GM23338 (cell line): ENCODE data around the gene RABGAP1L. TPM values are rescaled to one million over a fixed set of nuclear protein-coding genes. Genes with fewer than 3 reads are reported as not detected.

ENCODE experiments used
- ATAC-seq: fragments of 200-7000 bp; cut with Tn5 transposase; 3 replicates; pipeline ENCODE4 v1.9.1; 2020
- DNase-seq: peaks from one replicate; pipeline ENCODE4 v3.0.0-alpha.2; 2015; ENCODE audit warnings: low spot score
- H2AFZ ChIP-seq: fragments of 200-600 bp; sonication (generic); 2 replicates; pipeline ENCODE4 v1.8.0; 2016; ENCODE audit warnings: antibody characterized with exemption, mild to moderate bottlenecking, moderate library complexity
- H3F3A ChIP-seq: fragments of 200-600 bp; sonication (generic); replicated peaks from 2 replicates; pipeline ENCODE4 v1.8.0; 2017; ENCODE audit warnings: antibody characterized with exemption, mixed run types, low read depth
- H3K27ac ChIP-seq: fragments of 200-600 bp; sonication (generic); 2 replicates; pipeline ENCODE4 v1.6.1; 2016; ENCODE audit warnings: low read depth
- H3K27me3 ChIP-seq: fragments of 200-600 bp; sonication (generic); 2 replicates; pipeline ENCODE4 v1.8.0; 2016; ENCODE audit warnings: mild to moderate bottlenecking, mixed run types, moderate library complexity; ENCODE audit not compliant: insufficient read depth
- H3K36me3 ChIP-seq: fragments of 200-600 bp; sonication (generic); 2 replicates; pipeline ENCODE4 v1.8.0; 2016; ENCODE audit warnings: mild to moderate bottlenecking; ENCODE audit not compliant: insufficient read depth
- H3K4me1 ChIP-seq: fragments of 200-600 bp; sonication (generic); 2 replicates; pipeline ENCODE4 v1.8.0; 2016; ENCODE audit warnings: mild to moderate bottlenecking, moderate library complexity; ENCODE audit not compliant: insufficient read depth
- H3K4me2 ChIP-seq: fragments of 200-600 bp; sonication (generic); 2 replicates; pipeline ENCODE4 v1.7.1; 2017; ENCODE audit warnings: mixed run types
- H3K4me3 ChIP-seq: fragments of 200-600 bp; sonication (generic); 2 replicates; pipeline ENCODE4 v1.6.1; 2016; ENCODE audit warnings: mixed run types
- H3K79me2 ChIP-seq: fragments of 200-600 bp; sonication (generic); replicated peaks from 2 replicates; pipeline ENCODE4 v1.8.0; 2017; ENCODE audit warnings: mild to moderate bottlenecking; ENCODE audit not compliant: insufficient read depth
- H3K9me2 ChIP-seq: fragments of 200-600 bp; sonication (generic); 2 replicates; pipeline ENCODE4 v1.8.0; 2017; ENCODE audit not compliant: insufficient read depth
- H4K20me1 ChIP-seq: fragments of 200-600 bp; sonication (generic); replicated peaks from 2 replicates; pipeline ENCODE4 v1.8.0; 2017; ENCODE audit warnings: mild to moderate bottlenecking; ENCODE audit not compliant: insufficient read depth
- H3K27ac Mint-ChIP-seq: 2 replicates; pipeline ENCODE4 v1.8.0; 2020; ENCODE audit warnings: inconsistent platforms, mild to moderate bottlenecking, moderate library complexity, mixed read lengths
- H3K27me3 Mint-ChIP-seq: 3 replicates; pipeline ENCODE4 v1.8.0; 2022; ENCODE audit warnings: low read depth, mild to moderate bottlenecking, moderate library complexity, mixed read lengths, inconsistent platforms; ENCODE audit not compliant: insufficient read depth, poor library complexity
- H3K36me3 Mint-ChIP-seq: 3 replicates; pipeline ENCODE4 v1.8.0; 2021; ENCODE audit warnings: low read depth, mild to moderate bottlenecking, inconsistent platforms, moderate library complexity, mixed read lengths
- H3K4me1 Mint-ChIP-seq: 3 replicates; pipeline ENCODE4 v1.8.0; 2020; ENCODE audit warnings: mild to moderate bottlenecking, inconsistent platforms, mixed read lengths
- H3K4me3 Mint-ChIP-seq: 3 replicates; pipeline ENCODE4 v1.8.0; 2021; ENCODE audit warnings: moderate library complexity, mild to moderate bottlenecking, inconsistent platforms, mixed read lengths
- H3K9me3 Mint-ChIP-seq: 3 replicates; pipeline ENCODE4 v1.8.0; 2020; ENCODE audit warnings: moderate library complexity, mild to moderate bottlenecking, inconsistent platforms, mixed read lengths
- CREB1 ChIP-seq: fragments of 250-450 bp; sonication (Bioruptor Pico); IDR thresholded peaks from 2 replicates; pipeline ENCODE4 v1.5.0; 2020; ENCODE audit warnings: low read depth, mild to moderate bottlenecking, moderate library complexity
- CTCF ChIP-seq, 2 experiments: fragments of 200-600 bp in 1 of 2; sonication (generic) in 1 of 2; conservative IDR thresholded peaks; 2 replicates each; pipeline versions ENCODE4 v1.5.1 to v1.6.1; 2016 to 2017; ENCODE audit warnings: antibody characterized with exemption in 2 of 2, low read depth in 2 of 2, mild to moderate bottlenecking in 2 of 2, moderate library complexity in 1 of 2
- ETS1 ChIP-seq: IDR thresholded peaks from 2 replicates; pipeline ENCODE4 v1.6.1; 2016; ENCODE audit warnings: antibody characterized with exemption
- EZH2 ChIP-seq: fragments of 200-600 bp; sonication (generic); IDR thresholded peaks from one replicate; pipeline ENCODE4 v1.8.0; 2017; ENCODE audit warnings: antibody characterized with exemption, mild to moderate bottlenecking, low read depth; ENCODE audit not compliant: unreplicated experiment
- EZH2phosphoT487 ChIP-seq: fragments of 200-600 bp; sonication (generic); IDR thresholded peaks from one replicate; pipeline ENCODE4 v1.8.1; 2018; ENCODE audit warnings: antibody characterized with exemption; ENCODE audit not compliant: unreplicated experiment
- JUNB ChIP-seq: IDR thresholded peaks from one replicate; pipeline ENCODE4 v1.6.1; 2016; ENCODE audit warnings: antibody characterized with exemption; ENCODE audit not compliant: unreplicated experiment
- NANOG ChIP-seq: IDR thresholded peaks from 2 replicates; pipeline ENCODE4 v1.6.1; 2016; ENCODE audit warnings: antibody characterized with exemption, borderline replicate concordance
- POLR2AphosphoS5 ChIP-seq: IDR thresholded peaks from 2 replicates; pipeline ENCODE4 v1.6.1; 2016; ENCODE audit warnings: antibody characterized with exemption, low read depth
- REST ChIP-seq: IDR thresholded peaks from one replicate; pipeline ENCODE4 v1.6.1; 2018; ENCODE audit warnings: antibody characterized with exemption; ENCODE audit not compliant: unreplicated experiment
- STAT1 ChIP-seq: IDR thresholded peaks from one replicate; pipeline ENCODE4 v1.6.1; 2016; ENCODE audit warnings: antibody characterized with exemption; ENCODE audit not compliant: unreplicated experiment
- ZNF114 ChIP-seq: fragments of 250-450 bp; sonication (Bioruptor Pico); IDR thresholded peaks from 2 replicates; pipeline ENCODE4 v1.5.0; 2020; ENCODE audit warnings: mild to moderate bottlenecking, moderate library complexity
- ZNF331 ChIP-seq: fragments of 250-450 bp; sonication (Bioruptor Pico); IDR thresholded peaks from 2 replicates; pipeline ENCODE4 v1.5.0; 2020; ENCODE audit warnings: low read depth, mild to moderate bottlenecking, moderate library complexity
- polyA plus RNA-seq: library from polyadenylated mRNA; unstranded; fragments of >200 nt; fragmentation: Nextera tagmentation; extraction: Ambion mirVana; gene quantifications from 2 replicates; pipeline ENCODE4 v1.2.1, GENCODE V29; 2016
- total RNA-seq: library from RNA; depleted of rRNA; stranded (reverse); fragments of >200 nt; shearing (Covaris generic); gene quantifications from 2 replicates; pipeline ENCODE4 v1.2.3, GENCODE V29; 2014
- TF ChIP-seq, protein P1 (sequence below): fragments of 250-450 bp; sonication (Bioruptor Pico); IDR thresholded peaks from 2 replicates; pipeline ENCODE4 v1.5.0; 2020; ENCODE audit warnings: mild to moderate bottlenecking, moderate library complexity

The RABGAP1L gene
- total and polyA plus RNA-seq, 2 experiments from 2014 or later: 83.2 to 136 TPM

- H3K27ac Mint-ChIP-seq: peak overlapping the region; percentile 49
- Histone ChIP-seq H3K27ac (peak overlapping the region; percentile 72), H3K4me3 (no peak overlapping the region), H4K20me1 (peaks cover 11% of the 10 kb centered on the region), H2AFZ (no peak overlapping the region), H3F3A (no peaks in the 10 kb centered on the region), H3K4me2 (no peak overlapping the region), H3K9me2 (no peaks in the 10 kb centered on the region), H3K4me1 (peaks cover 11% of the 10 kb centered on the region; the same call in 1 of the 2 replicates), H3K79me2 (0 out of 2 replicates have a peak, but pooled peaks cover 6% of the 10 kb centered on the region), H3K27me3 (no peaks in the 10 kb centered on the region), H3K36me3 (peaks cover 11% of the 10 kb centered on the region; the same call in 1 of the 2 replicates)
- TF ChIP-seq EZH2: no peak
- TF ChIP-seq CTCF (conservative IDR thresholded peaks at IDR 0.05; ENCODE audit: low read depth in 2 of 2): no peak
- TF ChIP-seq EZH2phosphoT487: no peak
- no peak for TF ChIP-seq JUNB
- no peak for TF ChIP-seq POLR2AphosphoS5
- TF ChIP-seq ETS1: no peak
- TF ChIP-seq, protein P1, sequence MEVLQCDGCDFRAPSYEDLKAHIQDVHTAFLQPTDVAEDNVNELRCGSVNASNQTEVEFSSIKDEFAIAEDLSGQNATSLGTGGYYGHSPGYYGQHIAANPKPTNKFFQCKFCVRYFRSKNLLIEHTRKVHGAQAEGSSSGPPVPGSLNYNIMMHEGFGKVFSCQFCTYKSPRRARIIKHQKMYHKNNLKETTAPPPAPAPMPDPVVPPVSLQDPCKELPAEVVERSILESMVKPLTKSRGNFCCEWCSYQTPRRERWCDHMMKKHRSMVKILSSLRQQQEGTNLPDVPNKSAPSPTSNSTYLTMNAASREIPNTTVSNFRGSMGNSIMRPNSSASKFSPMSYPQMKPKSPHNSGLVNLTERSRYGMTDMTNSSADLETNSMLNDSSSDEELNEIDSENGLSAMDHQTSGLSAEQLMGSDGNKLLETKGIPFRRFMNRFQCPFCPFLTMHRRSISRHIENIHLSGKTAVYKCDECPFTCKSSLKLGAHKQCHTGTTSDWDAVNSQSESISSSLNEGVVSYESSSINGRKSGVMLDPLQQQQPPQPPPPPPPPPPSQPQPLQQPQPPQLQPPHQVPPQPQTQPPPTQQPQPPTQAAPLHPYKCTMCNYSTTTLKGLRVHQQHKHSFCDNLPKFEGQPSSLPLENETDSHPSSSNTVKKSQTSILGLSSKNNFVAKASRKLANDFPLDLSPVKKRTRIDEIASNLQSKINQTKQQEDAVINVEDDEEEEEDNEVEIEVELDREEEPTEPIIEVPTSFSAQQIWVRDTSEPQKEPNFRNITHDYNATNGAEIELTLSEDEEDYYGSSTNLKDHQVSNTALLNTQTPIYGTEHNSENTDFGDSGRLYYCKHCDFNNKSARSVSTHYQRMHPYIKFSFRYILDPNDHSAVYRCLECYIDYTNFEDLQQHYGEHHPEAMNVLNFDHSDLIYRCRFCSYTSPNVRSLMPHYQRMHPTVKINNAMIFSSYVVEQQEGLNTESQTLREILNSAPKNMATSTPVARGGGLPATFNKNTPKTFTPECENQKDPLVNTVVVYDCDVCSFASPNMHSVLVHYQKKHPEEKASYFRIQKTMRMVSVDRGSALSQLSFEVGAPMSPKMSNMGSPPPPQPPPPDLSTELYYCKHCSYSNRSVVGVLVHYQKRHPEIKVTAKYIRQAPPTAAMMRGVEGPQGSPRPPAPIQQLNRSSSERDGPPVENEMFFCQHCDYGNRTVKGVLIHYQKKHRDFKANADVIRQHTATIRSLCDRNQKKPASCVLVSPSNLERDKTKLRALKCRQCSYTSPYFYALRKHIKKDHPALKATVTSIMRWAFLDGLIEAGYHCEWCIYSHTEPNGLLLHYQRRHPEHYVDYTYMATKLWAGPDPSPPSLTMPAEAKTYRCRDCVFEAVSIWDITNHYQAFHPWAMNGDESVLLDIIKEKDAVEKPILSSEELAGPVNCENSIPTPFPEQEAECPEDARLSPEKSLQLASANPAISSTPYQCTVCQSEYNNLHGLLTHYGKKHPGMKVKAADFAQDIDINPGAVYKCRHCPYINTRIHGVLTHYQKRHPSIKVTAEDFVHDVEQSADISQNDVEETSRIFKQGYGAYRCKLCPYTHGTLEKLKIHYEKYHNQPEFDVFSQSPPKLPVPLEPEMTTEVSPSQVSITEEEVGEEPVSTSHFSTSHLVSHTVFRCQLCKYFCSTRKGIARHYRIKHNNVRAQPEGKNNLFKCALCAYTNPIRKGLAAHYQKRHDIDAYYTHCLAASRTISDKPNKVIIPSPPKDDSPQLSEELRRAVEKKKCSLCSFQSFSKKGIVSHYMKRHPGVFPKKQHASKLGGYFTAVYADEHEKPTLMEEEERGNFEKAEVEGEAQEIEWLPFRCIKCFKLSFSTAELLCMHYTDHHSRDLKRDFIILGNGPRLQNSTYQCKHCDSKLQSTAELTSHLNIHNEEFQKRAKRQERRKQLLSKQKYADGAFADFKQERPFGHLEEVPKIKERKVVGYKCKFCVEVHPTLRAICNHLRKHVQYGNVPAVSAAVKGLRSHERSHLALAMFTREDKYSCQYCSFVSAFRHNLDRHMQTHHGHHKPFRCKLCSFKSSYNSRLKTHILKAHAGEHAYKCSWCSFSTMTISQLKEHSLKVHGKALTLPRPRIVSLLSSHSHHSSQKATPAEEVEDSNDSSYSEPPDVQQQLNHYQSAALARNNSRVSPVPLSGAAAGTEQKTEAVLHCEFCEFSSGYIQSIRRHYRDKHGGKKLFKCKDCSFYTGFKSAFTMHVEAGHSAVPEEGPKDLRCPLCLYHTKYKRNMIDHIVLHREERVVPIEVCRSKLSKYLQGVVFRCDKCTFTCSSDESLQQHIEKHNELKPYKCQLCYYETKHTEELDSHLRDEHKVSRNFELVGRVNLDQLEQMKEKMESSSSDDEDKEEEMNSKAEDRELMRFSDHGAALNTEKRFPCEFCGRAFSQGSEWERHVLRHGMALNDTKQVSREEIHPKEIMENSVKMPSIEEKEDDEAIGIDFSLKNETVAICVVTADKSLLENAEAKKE (CRISPR knock-in tag): no peak
- TF ChIP-seq CREB1 (CRISPR knock-in tag): no peak
- no peak for TF ChIP-seq NANOG
- TF ChIP-seq STAT1: no peak
- TF ChIP-seq ZNF114 (CRISPR knock-in tag): no peak
- no peak for TF ChIP-seq REST
- no peak for TF ChIP-seq ZNF331 (CRISPR knock-in tag)
- H3K27me3 Mint-ChIP-seq: peaks cover 4% of the 10 kb centered on the region
- no peak overlapping the region for H3K4me3 Mint-ChIP-seq
- DNase-seq (no peak), ATAC-seq (no peak)
- H3K36me3 Mint-ChIP-seq: peaks cover 33% of the 10 kb centered on the region
- no peaks in the 10 kb centered on the region for H3K9me3 Mint-ChIP-seq
- peaks cover 30% of the 10 kb centered on the region for H3K4me1 Mint-ChIP-seq
Observed at GRCh38 chr1:174964261-174964971, 805.1 kb downstream of the RABGAP1L start.
